B cell (primary cell): Measurements from ENCODE around the gene ING5. TPM values are rescaled to one million over a fixed set of nuclear protein-coding genes. Genes with fewer than 3 reads are reported as not detected.

Experiments
- ATAC-seq: fragments of 200-7000 bp; cut with Tn5 transposase; one replicate; pipeline ENCODE4 v1.10.0; 2021; ENCODE audit warnings: low read depth, mild to moderate bottlenecking, moderate number of reproducible peaks, moderate library complexity
- CTCF ChIA-PET: fragments of 350-600 bp; sonication (Branson Sonifier 250); formaldehyde crosslinking; loops from one replicate; lab custom pipeline; 2021; ENCODE audit warnings: antibody characterized with exemption, inconsistent platforms; lab: Charles Lee
- POLR2A ChIA-PET: fragments of 350-600 bp; sonication (Branson Sonifier 250); formaldehyde crosslinking; loops from one replicate; lab custom pipeline; 2021; ENCODE audit warnings: antibody characterized with exemption; lab: Charles Lee
- DNase-seq: peaks from one replicate; pipeline ENCODE4 v3.0.0; 2013
- H2AFZ ChIP-seq: 2 replicates; pipeline ENCODE4 v1.6.1; 2012; ENCODE audit warnings: mild to moderate bottlenecking, low read depth, low read length; ENCODE audit not compliant: insufficient read depth, poor library complexity, severe bottlenecking
- H3K27ac ChIP-seq, 2 donors: 1 replicate in 1 of 2; 2 replicates in 1 of 2; pipeline ENCODE4 v1.5.1; 2012 to 2013; ENCODE audit warnings: low read length in 2 of 2, mild to moderate bottlenecking in 2 of 2, moderate library complexity in 1 of 2
- H3K27me3 ChIP-seq, 4 experiments: fragments of 200-600 bp in 1 of 4; sonication (generic) in 1 of 4; replicated peaks in 1 of 4; 1 replicate in 2 of 4; 2 replicates in 2 of 4; pipeline versions ENCODE4 v1.6.1 to v1.7.0; 2013 to 2016; ENCODE audit warnings: low read length in 3 of 4, mild to moderate bottlenecking in 2 of 4, mixed read lengths in 1 of 4, moderate library complexity in 1 of 4; ENCODE audit not compliant: insufficient read depth in 4 of 4, control insufficient read depth in 3 of 4; ENCODE audit errors: control extremely low read depth in 1 of 4
- H3K36me3 ChIP-seq, 2 experiments: replicated peaks in 1 of 2; 1 replicate in 1 of 2; 2 replicates in 1 of 2; pipeline versions ENCODE4 v1.6.1 to v1.7.1; 2013; ENCODE audit warnings: low read length in 1 of 2; ENCODE audit not compliant: insufficient read depth in 2 of 2, control insufficient read depth in 1 of 2; ENCODE audit errors: control extremely low read depth in 1 of 2, extremely low read depth in 1 of 2
- H3K4me1 ChIP-seq, 2 donors: fragments of 200-600 bp in 1 of 2; sonication (generic) in 1 of 2; 1 replicate in 1 of 2; 2 replicates in 1 of 2; pipeline versions ENCODE4 v1.5.1 to v1.6.1; 2013 to 2017; ENCODE audit warnings: low read length in 2 of 2; ENCODE audit not compliant: control insufficient read depth in 2 of 2, insufficient read depth in 2 of 2
- H3K4me2 ChIP-seq: replicated peaks from 2 replicates; pipeline ENCODE3; 2012; ENCODE audit warnings: mild to moderate bottlenecking, low read depth, low read length; ENCODE audit not compliant: poor library complexity, severe bottlenecking
- H3K4me3 ChIP-seq, 5 experiments: fragments of 200-600 bp in 1 of 5; sonication (generic) in 1 of 5; 1 replicate in 3 of 5; 2 replicates in 2 of 5; pipeline versions ENCODE4 v1.5.1 to v1.7.0; 2011 to 2016; ENCODE audit warnings: low read length in 4 of 5, mild to moderate bottlenecking in 4 of 5, low read depth in 2 of 5, control low read depth in 1 of 5, moderate library complexity in 1 of 5; ENCODE audit not compliant: insufficient read depth in 1 of 5; ENCODE audit errors: control extremely low read depth in 1 of 5, extremely low read depth in 1 of 5
- H3K79me2 ChIP-seq: fragments of 200-600 bp; sonication (generic); one replicate; pipeline ENCODE4 v1.6.0; 2016; ENCODE audit warnings: low read length; ENCODE audit not compliant: control insufficient read depth, insufficient read depth
- H3K9ac ChIP-seq: fragments of 200-600 bp; sonication (generic); 2 replicates; pipeline ENCODE4 v1.6.1; 2017; ENCODE audit warnings: mild to moderate bottlenecking, low read length, moderate library complexity
- H3K9me3 ChIP-seq, 3 donors: one replicate each; pipeline versions ENCODE4 v1.6.1 to v1.7.1; 2013; ENCODE audit warnings: low read length in 2 of 3; ENCODE audit not compliant: control insufficient read depth in 2 of 3, insufficient read depth in 1 of 3; ENCODE audit errors: control extremely low read depth in 1 of 3
- H4K20me1 ChIP-seq: 2 replicates; pipeline ENCODE4 v1.6.0; 2012; ENCODE audit warnings: mild to moderate bottlenecking, low read length; ENCODE audit not compliant: insufficient read depth, control insufficient read depth, poor library complexity, severe bottlenecking
- H3K27ac Mint-ChIP-seq: one replicate; pipeline ENCODE4 v1.8.0; 2021; ENCODE audit warnings: mixed read lengths
- H3K27me3 Mint-ChIP-seq: one replicate; pipeline ENCODE4 v1.8.0; 2021; ENCODE audit warnings: mixed read lengths
- H3K4me1 Mint-ChIP-seq: one replicate; pipeline ENCODE4 v1.8.0; 2021; ENCODE audit warnings: mixed read lengths
- H3K4me3 Mint-ChIP-seq: one replicate; pipeline ENCODE4 v1.8.0; 2021; ENCODE audit warnings: mixed read lengths
- H3K9me3 Mint-ChIP-seq: one replicate; pipeline ENCODE4 v1.8.0; 2022; ENCODE audit warnings: mixed read lengths; ENCODE audit not compliant: insufficient read depth
- EZH2 ChIP-seq: IDR thresholded peaks from 2 replicates; pipeline ENCODE4 v1.6.1; 2012; ENCODE audit warnings: borderline replicate concordance, low read depth, mild to moderate bottlenecking, moderate library complexity, low read length; ENCODE audit not compliant: insufficient read depth, poor library complexity, severe bottlenecking
- WGBS: methylation state at CpG from one replicate; pipeline ENCODE4 v1.1.5; 2013; ENCODE audit warnings: missing lambda C conversion rate; ENCODE audit not compliant: insufficient coverage; 5-methylcytosine and 5-hydroxymethylcytosine counted together
- intact Hi-C: fragments of 100-400 bp; cut with micrococcal nuclease; formaldehyde crosslinking; loops from one replicate; pipeline ENCODE4 v1.10.0; 2022
- polyA plus RNA-seq: library from polyadenylated mRNA; depleted of rRNA; stranded (reverse); fragments of >200 nt; gene quantifications from 2 replicates; pipeline ENCODE4 v1.2.3, GENCODE V29; 2012
- total RNA-seq, 2 donors: library from RNA; stranded (reverse); fragments of 120-200 nt in 1 of 2; gene quantifications; 1 replicate in 1 of 2; 2 replicates in 1 of 2; pipeline versions ENCODE4 v1.2.3 to v1.2.4, GENCODE V29; 2013 to 2022
- TF ChIP-seq, protein P1 (sequence below): fragments of 200-600 bp; IDR thresholded peaks from one replicate; pipeline ENCODE4 v1.8.0; 2022; ENCODE audit warnings: antibody characterized with exemption, mild to moderate bottlenecking

ING5 gene
- total and polyA plus RNA-seq, 2 donors (not counting 1 experiment from before 2014, with no cell fraction given): 70.7 to 82.9 TPM

DNA sequence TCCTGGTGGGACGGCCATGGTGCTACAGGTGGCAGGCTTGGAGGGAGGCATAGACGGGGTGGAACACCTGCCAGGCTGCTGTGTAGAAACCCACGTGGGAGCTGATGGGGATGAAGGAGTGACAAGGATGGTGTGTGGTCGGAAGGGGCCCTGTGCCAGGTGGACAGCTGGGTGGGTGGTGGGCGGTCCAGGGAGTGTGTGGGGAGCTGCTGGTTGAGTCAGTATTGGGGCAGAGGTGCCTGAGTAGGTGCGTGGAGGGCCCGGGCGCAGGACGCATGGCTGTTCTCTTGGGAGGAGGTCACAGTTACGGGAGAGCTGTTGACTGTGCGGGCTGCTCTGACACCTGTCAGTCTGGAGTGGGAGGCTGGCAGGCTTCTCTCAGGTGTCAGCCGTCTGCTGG lies 20.0 kb downstream of the ING5 start:
- DNase-seq (no peak), ATAC-seq (no peak)
- peaks cover 0 to 17% (median 5%) of the 10 kb centered on the region in 3 donors for H3K9me3 ChIP-seq
- H3K4me2 ChIP-seq: no peak overlapping the region
- TF ChIP-seq, protein P1, sequence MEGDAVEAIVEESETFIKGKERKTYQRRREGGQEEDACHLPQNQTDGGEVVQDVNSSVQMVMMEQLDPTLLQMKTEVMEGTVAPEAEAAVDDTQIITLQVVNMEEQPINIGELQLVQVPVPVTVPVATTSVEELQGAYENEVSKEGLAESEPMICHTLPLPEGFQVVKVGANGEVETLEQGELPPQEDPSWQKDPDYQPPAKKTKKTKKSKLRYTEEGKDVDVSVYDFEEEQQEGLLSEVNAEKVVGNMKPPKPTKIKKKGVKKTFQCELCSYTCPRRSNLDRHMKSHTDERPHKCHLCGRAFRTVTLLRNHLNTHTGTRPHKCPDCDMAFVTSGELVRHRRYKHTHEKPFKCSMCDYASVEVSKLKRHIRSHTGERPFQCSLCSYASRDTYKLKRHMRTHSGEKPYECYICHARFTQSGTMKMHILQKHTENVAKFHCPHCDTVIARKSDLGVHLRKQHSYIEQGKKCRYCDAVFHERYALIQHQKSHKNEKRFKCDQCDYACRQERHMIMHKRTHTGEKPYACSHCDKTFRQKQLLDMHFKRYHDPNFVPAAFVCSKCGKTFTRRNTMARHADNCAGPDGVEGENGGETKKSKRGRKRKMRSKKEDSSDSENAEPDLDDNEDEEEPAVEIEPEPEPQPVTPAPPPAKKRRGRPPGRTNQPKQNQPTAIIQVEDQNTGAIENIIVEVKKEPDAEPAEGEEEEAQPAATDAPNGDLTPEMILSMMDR: no peak
- TF ChIP-seq EZH2: no peak
- Mint-ChIP-seq H3K27ac (no peak overlapping the region), H3K4me3 (no peak overlapping the region), H3K4me1 (no peaks in the 10 kb centered on the region), H3K9me3 (no peaks in the 10 kb centered on the region), H3K27me3 (no peaks in the 10 kb centered on the region)
- H4K20me1 ChIP-seq: no peaks in the 10 kb centered on the region
- CTCF ChIA-PET: interaction anchor here (1.0 to 1.1 kb wide), 2 partner anchors 12 to 124 kb away, joined by 3 to 6 read pairs; partner anchors contain the start of gene D2HGDH
- intact Hi-C loops: no loop called here
- H2AFZ ChIP-seq: no peak overlapping the region
- no peaks in the 10 kb centered on the region for H3K27me3 ChIP-seq
- H3K79me2 ChIP-seq: peaks cover 14% of the 10 kb centered on the region
- 93% methylated on average over 12 of the region's 12 CpGs for WGBS
- no peaks in the 10 kb centered on the region for H3K4me1 ChIP-seq
- no peak overlapping the region for H3K9ac ChIP-seq
- H3K4me3 ChIP-seq: no peak overlapping the region
- POLR2A ChIA-PET: no interaction called here
- H3K36me3 ChIP-seq: peaks cover 0 to 40% of the 10 kb centered on the region in 2 experiments
- no peak overlapping the region for H3K27ac ChIP-seq

DNA sequence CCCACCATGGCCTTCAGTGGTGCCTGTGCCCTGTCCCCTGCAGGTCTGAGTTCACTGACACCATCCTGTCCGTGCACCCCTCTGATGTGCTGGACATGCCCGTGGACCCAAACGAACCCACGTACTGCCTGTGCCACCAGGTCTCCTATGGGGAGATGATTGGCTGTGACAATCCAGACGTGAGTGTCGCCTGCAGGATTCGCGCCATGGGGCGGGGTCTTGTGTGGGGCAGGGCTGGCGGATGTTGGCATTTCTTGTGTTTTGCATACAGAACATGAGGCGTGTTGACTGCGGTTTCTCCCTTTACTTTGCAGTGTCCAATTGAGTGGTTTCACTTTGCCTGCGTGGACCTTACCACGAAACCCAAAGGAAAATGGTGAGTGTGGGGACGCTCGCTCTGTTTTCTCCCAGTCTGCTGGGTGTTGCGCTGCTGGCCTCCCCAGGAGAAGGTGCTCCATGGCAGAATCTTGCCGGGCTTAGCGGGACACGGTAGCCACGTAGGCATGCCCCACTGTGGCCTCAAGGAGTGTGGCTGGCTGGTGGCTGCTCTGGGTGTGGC lies 21.1 kb downstream of the ING5 start:
- no peak overlapping the region for H3K9ac ChIP-seq
- no peak overlapping the region for H3K4me3 Mint-ChIP-seq
- intact Hi-C loops: no loop called here
- H4K20me1 ChIP-seq: no peaks in the 10 kb centered on the region
- POLR2A ChIA-PET: no interaction called here
- ATAC-seq: no peak
- peaks cover 14% of the 10 kb centered on the region for H3K79me2 ChIP-seq
- CTCF ChIA-PET: interaction anchor here (1.0 kb wide), 1 partner anchor 125 kb away, joined by 3 read pairs; no protein-coding TSS in a partner anchor
- H3K4me2 ChIP-seq: no peak overlapping the region
- TF ChIP-seq EZH2: no peak
- TF ChIP-seq, protein P1: no peak
- H3K27ac Mint-ChIP-seq: no peak overlapping the region
- 99% methylated on average over 21 of the region's 21 CpGs for WGBS
- H3K4me1 Mint-ChIP-seq: no peaks in the 10 kb centered on the region
- peaks cover 0 to 17% (median 5%) of the 10 kb centered on the region in 3 donors for H3K9me3 ChIP-seq
- no peaks in the 10 kb centered on the region for H3K4me1 ChIP-seq
- no peak overlapping the region for H3K27ac ChIP-seq
- H2AFZ ChIP-seq: no peak overlapping the region
- H3K27me3 ChIP-seq: no peaks in the 10 kb centered on the region
- peaks cover 0 to 40% of the 10 kb centered on the region in 2 experiments for H3K36me3 ChIP-seq
- H3K4me3 ChIP-seq: no peak overlapping the region
- no peaks in the 10 kb centered on the region for H3K27me3 Mint-ChIP-seq
- DNase-seq: no peak
- no peaks in the 10 kb centered on the region for H3K9me3 Mint-ChIP-seq
